GM18519 (cell line): ENCODE data around the gene GJD2.

Experiments
- ATAC-seq: cut with Tn5 transposase; IDR thresholded peaks from one replicate; pipeline ENCODE4 v1.9.1; 2021; ENCODE audit warnings: mild to moderate bottlenecking, moderate library complexity; ENCODE audit not compliant: unreplicated experiment, low FRiP score

GJD2 gene

GRCh38 chr15:34773917-34774316, 19.1 kb upstream of the GJD2 start:
- no peak for ATAC-seq

GRCh38 chr15:34773013-34773412, 18.2 kb upstream of the GJD2 start:
- ATAC-seq = no peak

GRCh38 chr15:34772312-34772711, 17.5 kb upstream of the GJD2 start:
- no peak for ATAC-seq

- no peak for ATAC-seq
Measured at GRCh38 chr15:34769711-34770110, 14.9 kb upstream of the GJD2 start.

- ATAC-seq = no peak
Measured at GRCh38 chr15:34768530-34768929, 13.7 kb upstream of the GJD2 start.

GRCh38 chr15:34765741-34766140, 10.9 kb upstream of the GJD2 start:
- no peak for ATAC-seq

- no peak for ATAC-seq
Measured at GRCh38 chr15:34760909-34761308, 6.1 kb upstream of the GJD2 start.

GRCh38 chr15:34759992-34760391, 5.2 kb upstream of the GJD2 start:
- no peak for ATAC-seq

- no peak for ATAC-seq
Measured at GRCh38 chr15:34759347-34759746, 4.5 kb upstream of the GJD2 start.

GRCh38 chr15:34757262-34757661, 2.5 kb upstream of the GJD2 start:
- no peak for ATAC-seq

- no peak for ATAC-seq
Measured at GRCh38 chr15:34755419-34755773, 598 bp upstream of the GJD2 start.

GRCh38 chr15:34754171-34754601, 612 bp downstream of the GJD2 start:
- no peak for ATAC-seq

- ATAC-seq = no peak
Measured at GRCh38 chr15:34753236-34753894, 1.4 kb downstream of the GJD2 start.

- no peak for ATAC-seq
Measured at GRCh38 chr15:34749691-34750090, 5.1 kb downstream of the GJD2 start.

- ATAC-seq = no peak
Measured at GRCh38 chr15:34739346-34739745, 15.5 kb downstream of the GJD2 start.

- no peak for ATAC-seq
Measured at GRCh38 chr15:34738002-34738401, 16.8 kb downstream of the GJD2 start.

GRCh38 chr15:34737477-34737876, 17.3 kb downstream of the GJD2 start:
- no peak for ATAC-seq

- no peak for ATAC-seq
Measured at GRCh38 chr15:34734303-34734702, 20.5 kb downstream of the GJD2 start.

- ATAC-seq = no peak
Measured at GRCh38 chr15:34733621-34734020, 21.2 kb downstream of the GJD2 start.

- ATAC-seq = no peak
Measured at GRCh38 chr15:34732430-34732829, 22.4 kb downstream of the GJD2 start.

- no peak for ATAC-seq
Measured at GRCh38 chr15:34730701-34731100, 24.1 kb downstream of the GJD2 start.

- no peak for ATAC-seq
Measured at GRCh38 chr15:34729886-34730285, 24.9 kb downstream of the GJD2 start.

- no peak for ATAC-seq
Measured at GRCh38 chr15:34729056-34729455, 25.7 kb downstream of the GJD2 start.
